Measurements from ENCODE around the gene CFAP119. TPM values are rescaled to one million over a fixed set of nuclear protein-coding genes. Genes with fewer than 3 reads are reported as not detected.
A peak's percentile ranks its signal among the peaks of the same experiment; 100 is the strongest.

The CFAP119 gene
- total and polyA plus RNA-seq, 4 donors = 0.33 to 2.7 (median 1.2) TPM

DNA sequence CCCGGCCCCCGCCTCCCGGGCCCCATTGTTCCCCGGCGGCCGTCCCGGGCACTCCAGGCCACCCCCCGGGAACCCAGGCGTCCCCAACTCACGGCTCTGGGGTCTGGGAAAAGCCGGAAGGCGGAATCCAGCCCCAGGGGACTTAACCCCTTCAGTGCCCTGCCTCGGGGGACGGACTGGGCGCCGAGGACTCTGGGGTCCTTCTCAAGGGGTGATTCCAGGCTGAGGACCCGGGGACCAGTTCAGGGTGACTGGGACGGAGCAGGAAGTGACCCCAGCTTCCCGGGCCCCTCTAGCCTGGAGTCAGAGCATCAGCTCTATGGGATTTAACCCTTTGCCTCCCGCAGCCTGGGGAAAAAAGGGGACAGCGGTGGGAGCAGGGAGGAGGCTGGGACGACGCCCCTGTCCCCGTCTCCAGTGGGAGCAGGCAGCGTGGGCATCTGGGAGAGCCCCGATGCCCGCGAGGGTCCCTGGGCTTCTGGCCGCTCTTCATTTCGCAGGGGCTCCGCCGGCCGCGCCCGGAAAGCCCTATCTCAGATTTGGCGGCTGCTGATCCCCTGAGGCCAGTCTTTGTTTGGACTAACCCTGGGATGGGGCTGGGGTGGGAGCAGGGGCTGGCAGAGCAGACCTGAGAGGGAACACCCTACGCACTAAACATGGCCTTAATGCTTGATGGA is 25.2 kb upstream of the CFAP119 start, which contains the start of gene ZNF629:
Gene ZNF629, minus strand, starts transcription at position 270 of the 677 bp plus-strand sequence. CDS start 2,723 bp downstream, outside the sequence.
- peak within 1 kb of the TSS; percentile 84 to 98 (median 92) for H3K4me3 ChIP-seq (ENCODE audit: low read depth in 1 of 3, low read length in 3 of 3)
- 1% methylated on average over 37 of the region's 37 CpGs for WGBS
- DNase-seq (ENCODE audit: low spot score) = peak; percentile 63
- peak within 1 kb of the TSS; percentile 39 to 56 for H3K27ac ChIP-seq (ENCODE audit: low read depth in 1 of 2, low read length in 2 of 2)
- H3K27me3 ChIP-seq (ENCODE audit: control insufficient read depth in 4 of 4, insufficient read depth in 4 of 4, low read length in 3 of 4) = no peaks in the 10 kb centered on the region
- no peaks in the 10 kb centered on the region for H3K9me3 ChIP-seq (ENCODE audit: control insufficient read depth in 4 of 4, low read length in 3 of 4)
- peak within 1 kb of the TSS in 1 of 2 donors; percentile 50 for H3K9ac ChIP-seq (ENCODE audit: low read depth in 1 of 2, low read length in 2 of 2)
- H3K36me3 ChIP-seq (ENCODE audit: control insufficient read depth in 4 of 4, insufficient read depth in 3 of 4, low read depth in 1 of 4, low read length in 3 of 4) = peaks cover 0 to 14% (median 4%) of the 10 kb centered on the region in 4 donors
- TF ChIP-seq HNF4A (conservative IDR thresholded peaks at IDR 0.05) = peak; percentile 11
- TF ChIP-seq, protein P1, sequence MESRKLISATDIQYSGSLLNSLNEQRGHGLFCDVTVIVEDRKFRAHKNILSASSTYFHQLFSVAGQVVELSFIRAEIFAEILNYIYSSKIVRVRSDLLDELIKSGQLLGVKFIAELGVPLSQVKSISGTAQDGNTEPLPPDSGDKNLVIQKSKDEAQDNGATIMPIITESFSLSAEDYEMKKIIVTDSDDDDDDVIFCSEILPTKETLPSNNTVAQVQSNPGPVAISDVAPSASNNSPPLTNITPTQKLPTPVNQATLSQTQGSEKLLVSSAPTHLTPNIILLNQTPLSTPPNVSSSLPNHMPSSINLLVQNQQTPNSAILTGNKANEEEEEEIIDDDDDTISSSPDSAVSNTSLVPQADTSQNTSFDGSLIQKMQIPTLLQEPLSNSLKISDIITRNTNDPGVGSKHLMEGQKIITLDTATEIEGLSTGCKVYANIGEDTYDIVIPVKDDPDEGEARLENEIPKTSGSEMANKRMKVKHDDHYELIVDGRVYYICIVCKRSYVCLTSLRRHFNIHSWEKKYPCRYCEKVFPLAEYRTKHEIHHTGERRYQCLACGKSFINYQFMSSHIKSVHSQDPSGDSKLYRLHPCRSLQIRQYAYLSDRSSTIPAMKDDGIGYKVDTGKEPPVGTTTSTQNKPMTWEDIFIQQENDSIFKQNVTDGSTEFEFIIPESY (IDR thresholded peaks at IDR 0.05) = no peak
- peak; percentile 24 for TF ChIP-seq TAF1 (conservative IDR thresholded peaks at IDR 0.05)
- TF ChIP-seq FOXA1 (IDR thresholded peaks at IDR 0.05) = no peak
- TF ChIP-seq HNF4G (IDR thresholded peaks at IDR 0.05) = peak; percentile 11
- peak; percentile 74 to 89 for TF ChIP-seq GABPA (IDR thresholded peaks at IDR 0.05 in 1 of 2, conservative IDR thresholded peaks at IDR 0.05 in 1 of 2)
- TF ChIP-seq RAD21 (IDR thresholded peaks at IDR 0.05) = peak; percentile 27 to 48
- TF ChIP-seq, protein P2, sequence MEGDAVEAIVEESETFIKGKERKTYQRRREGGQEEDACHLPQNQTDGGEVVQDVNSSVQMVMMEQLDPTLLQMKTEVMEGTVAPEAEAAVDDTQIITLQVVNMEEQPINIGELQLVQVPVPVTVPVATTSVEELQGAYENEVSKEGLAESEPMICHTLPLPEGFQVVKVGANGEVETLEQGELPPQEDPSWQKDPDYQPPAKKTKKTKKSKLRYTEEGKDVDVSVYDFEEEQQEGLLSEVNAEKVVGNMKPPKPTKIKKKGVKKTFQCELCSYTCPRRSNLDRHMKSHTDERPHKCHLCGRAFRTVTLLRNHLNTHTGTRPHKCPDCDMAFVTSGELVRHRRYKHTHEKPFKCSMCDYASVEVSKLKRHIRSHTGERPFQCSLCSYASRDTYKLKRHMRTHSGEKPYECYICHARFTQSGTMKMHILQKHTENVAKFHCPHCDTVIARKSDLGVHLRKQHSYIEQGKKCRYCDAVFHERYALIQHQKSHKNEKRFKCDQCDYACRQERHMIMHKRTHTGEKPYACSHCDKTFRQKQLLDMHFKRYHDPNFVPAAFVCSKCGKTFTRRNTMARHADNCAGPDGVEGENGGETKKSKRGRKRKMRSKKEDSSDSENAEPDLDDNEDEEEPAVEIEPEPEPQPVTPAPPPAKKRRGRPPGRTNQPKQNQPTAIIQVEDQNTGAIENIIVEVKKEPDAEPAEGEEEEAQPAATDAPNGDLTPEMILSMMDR (IDR thresholded peaks at IDR 0.05; ENCODE audit: low read depth, low read length, missing input control) = no peak
- TF ChIP-seq FOXA2 (IDR thresholded peaks at IDR 0.05) = no peak
- no peak for TF ChIP-seq JUND (IDR thresholded peaks at IDR 0.05)
- TF ChIP-seq EGR1 (IDR thresholded peaks at IDR 0.05; ENCODE audit: low read depth in 2 of 2) = peak; percentile 15 to 52
- TF ChIP-seq YY1 (IDR thresholded peaks at IDR 0.05) = peak; percentile 49
- TF ChIP-seq NR2F2 (IDR thresholded peaks at IDR 0.05) = peak; percentile 88
- TF ChIP-seq SP1 (IDR thresholded peaks at IDR 0.05) = peak; percentile 43
- TF ChIP-seq, protein P3, sequence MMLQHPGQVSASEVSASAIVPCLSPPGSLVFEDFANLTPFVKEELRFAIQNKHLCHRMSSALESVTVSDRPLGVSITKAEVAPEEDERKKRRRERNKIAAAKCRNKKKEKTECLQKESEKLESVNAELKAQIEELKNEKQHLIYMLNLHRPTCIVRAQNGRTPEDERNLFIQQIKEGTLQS (IDR thresholded peaks at IDR 0.05) = no peak
- TF ChIP-seq, protein P4, sequence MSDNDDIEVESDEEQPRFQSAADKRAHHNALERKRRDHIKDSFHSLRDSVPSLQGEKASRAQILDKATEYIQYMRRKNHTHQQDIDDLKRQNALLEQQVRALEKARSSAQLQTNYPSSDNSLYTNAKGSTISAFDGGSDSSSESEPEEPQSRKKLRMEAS (IDR thresholded peaks at IDR 0.05) = no peak
- TF ChIP-seq, protein P5, sequence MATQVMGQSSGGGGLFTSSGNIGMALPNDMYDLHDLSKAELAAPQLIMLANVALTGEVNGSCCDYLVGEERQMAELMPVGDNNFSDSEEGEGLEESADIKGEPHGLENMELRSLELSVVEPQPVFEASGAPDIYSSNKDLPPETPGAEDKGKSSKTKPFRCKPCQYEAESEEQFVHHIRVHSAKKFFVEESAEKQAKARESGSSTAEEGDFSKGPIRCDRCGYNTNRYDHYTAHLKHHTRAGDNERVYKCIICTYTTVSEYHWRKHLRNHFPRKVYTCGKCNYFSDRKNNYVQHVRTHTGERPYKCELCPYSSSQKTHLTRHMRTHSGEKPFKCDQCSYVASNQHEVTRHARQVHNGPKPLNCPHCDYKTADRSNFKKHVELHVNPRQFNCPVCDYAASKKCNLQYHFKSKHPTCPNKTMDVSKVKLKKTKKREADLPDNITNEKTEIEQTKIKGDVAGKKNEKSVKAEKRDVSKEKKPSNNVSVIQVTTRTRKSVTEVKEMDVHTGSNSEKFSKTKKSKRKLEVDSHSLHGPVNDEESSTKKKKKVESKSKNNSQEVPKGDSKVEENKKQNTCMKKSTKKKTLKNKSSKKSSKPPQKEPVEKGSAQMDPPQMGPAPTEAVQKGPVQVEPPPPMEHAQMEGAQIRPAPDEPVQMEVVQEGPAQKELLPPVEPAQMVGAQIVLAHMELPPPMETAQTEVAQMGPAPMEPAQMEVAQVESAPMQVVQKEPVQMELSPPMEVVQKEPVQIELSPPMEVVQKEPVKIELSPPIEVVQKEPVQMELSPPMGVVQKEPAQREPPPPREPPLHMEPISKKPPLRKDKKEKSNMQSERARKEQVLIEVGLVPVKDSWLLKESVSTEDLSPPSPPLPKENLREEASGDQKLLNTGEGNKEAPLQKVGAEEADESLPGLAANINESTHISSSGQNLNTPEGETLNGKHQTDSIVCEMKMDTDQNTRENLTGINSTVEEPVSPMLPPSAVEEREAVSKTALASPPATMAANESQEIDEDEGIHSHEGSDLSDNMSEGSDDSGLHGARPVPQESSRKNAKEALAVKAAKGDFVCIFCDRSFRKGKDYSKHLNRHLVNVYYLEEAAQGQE (IDR thresholded peaks at IDR 0.05) = no peak
- peak; percentile 55 to 85 for TF ChIP-seq RXRA (IDR thresholded peaks at IDR 0.05)
- peaks cover 5 to 20% (median 11%) of the 10 kb centered on the region in 4 donors for H3K4me1 ChIP-seq (ENCODE audit: control insufficient read depth in 4 of 4, insufficient read depth in 4 of 4, low read length in 3 of 4)
